ENCODE results near the gene CRACR2A. TPM values are rescaled to one million over a fixed set of nuclear protein-coding genes. Genes with fewer than 3 reads are reported as not detected.

CRACR2A gene
- total RNA-seq, 1 donor from 2014 or later: 5.2 TPM

- ATAC-seq (ENCODE audit: poor library complexity): no peak
- DNase-seq: no peak
- intact Hi-C loops (cut with DNase I): no loop called here
These were observed 145.1 kb downstream of the CRACR2A start for GRCh38 chr12:3607821-3608220.

GRCh38 chr12:3607039-3607720 is 145.7 kb downstream of the CRACR2A start:
- intact Hi-C loops (cut with DNase I): no loop called here
- ATAC-seq (ENCODE audit: poor library complexity) (no peak), DNase-seq (no peak)

GRCh38 chr12:3606128-3606527 is 146.8 kb downstream of the CRACR2A start:
- DNase-seq: no peak
- no peak for ATAC-seq (ENCODE audit: poor library complexity)
- intact Hi-C loops (cut with DNase I): no loop called here

GRCh38 chr12:3605692-3606091 is 147.2 kb downstream of the CRACR2A start:
- intact Hi-C loops (cut with DNase I): no loop called here

GRCh38 chr12:3604748-3605586 is 147.9 kb downstream of the CRACR2A start:
- intact Hi-C loops (cut with DNase I): no loop called here
- ATAC-seq (ENCODE audit: poor library complexity) (peak; percentile 84), DNase-seq (peak; percentile 85)

More at GRCh38 chr12:3605692-3606091, 147.2 kb downstream of the CRACR2A start:
- DNase-seq: no peak
- no peak for ATAC-seq (ENCODE audit: poor library complexity)

GRCh38 chr12:3604286-3604685 is 148.6 kb downstream of the CRACR2A start:
- DNase-seq: no peak
- ATAC-seq (ENCODE audit: poor library complexity): no peak
- intact Hi-C loops (cut with DNase I): no loop called here

GRCh38 chr12:3603576-3603975 is 149.3 kb downstream of the CRACR2A start:
- ATAC-seq (ENCODE audit: poor library complexity) (no peak), DNase-seq (no peak)
- intact Hi-C loops (cut with DNase I): no loop called here

- no peak for ATAC-seq (ENCODE audit: poor library complexity)
- no peak for DNase-seq
- intact Hi-C loops (cut with DNase I): no loop called here
These were observed 150.4 kb downstream of the CRACR2A start for GRCh38 chr12:3602488-3602887.

- intact Hi-C loops (cut with DNase I): no loop called here
- no peak for ATAC-seq (ENCODE audit: poor library complexity)
- DNase-seq: no peak
These were observed 151.3 kb downstream of the CRACR2A start for GRCh38 chr12:3601461-3602150.

- intact Hi-C loops (cut with DNase I): no loop called here
- ATAC-seq (ENCODE audit: poor library complexity) (no peak), DNase-seq (no peak)
These were observed 152.0 kb downstream of the CRACR2A start for GRCh38 chr12:3600951-3601350.

- DNase-seq (no peak), ATAC-seq (ENCODE audit: poor library complexity) (peak; percentile 66)
- intact Hi-C loops (cut with DNase I): no loop called here
These were observed 152.7 kb downstream of the CRACR2A start for GRCh38 chr12:3600039-3600720.

- no peak for DNase-seq
- intact Hi-C loops (cut with DNase I): no loop called here
- no peak for ATAC-seq (ENCODE audit: poor library complexity)
These were observed 153.7 kb downstream of the CRACR2A start for GRCh38 chr12:3598896-3599860.

GRCh38 chr12:3597526-3598210 is 155.2 kb downstream of the CRACR2A start:
- no peak for DNase-seq
- no peak for ATAC-seq (ENCODE audit: poor library complexity)
- intact Hi-C loops (cut with DNase I): no loop called here

- intact Hi-C loops (cut with DNase I): no loop called here
- ATAC-seq (ENCODE audit: poor library complexity): no peak
- no peak for DNase-seq
These were observed 156.1 kb downstream of the CRACR2A start for GRCh38 chr12:3596703-3597415.

- ATAC-seq (ENCODE audit: poor library complexity) (no peak), DNase-seq (no peak)
- intact Hi-C loops (cut with DNase I): no loop called here
These were observed 157.2 kb downstream of the CRACR2A start for GRCh38 chr12:3595721-3596120.

- intact Hi-C loops (cut with DNase I): no loop called here
- DNase-seq (no peak), ATAC-seq (ENCODE audit: poor library complexity) (no peak)
These were observed 157.9 kb downstream of the CRACR2A start for GRCh38 chr12:3594966-3595365.

All from Right ventricle myocardium superior (tissue), 1 donor.